HEK293 (cell line): ENCODE measurements around the gene TLL2.

Experiments used
- BCL11A ChIP-seq: fragments of 450-650 bp; formaldehyde crosslinking; IDR thresholded peaks from 2 replicates; pipeline ENCODE4 v1.5.1; 2016; ENCODE audit warnings: low read depth, missing biosample characterization, missing genetic modification characterization
- HOXA7 ChIP-seq: sonication (generic); formaldehyde crosslinking; IDR thresholded peaks from 2 replicates; pipeline ENCODE4 v1.8.1; 2022; ENCODE audit warnings: missing genetic modification reagents, borderline replicate concordance
- TCF7L2 ChIP-seq: IDR thresholded peaks from 2 replicates; pipeline ENCODE4 v1.6.1; 2011; ENCODE audit warnings: low read depth, mild to moderate bottlenecking, inconsistent platforms, low read length, moderate library complexity, borderline replicate concordance
- ZFP41 ChIP-seq: fragments of 450-650 bp; formaldehyde crosslinking; IDR thresholded peaks from 2 replicates; pipeline ENCODE4 v1.5.1; 2016; ENCODE audit warnings: missing biosample characterization, missing genetic modification characterization, borderline replicate concordance
- ZNF112 ChIP-seq: fragments of 450-650 bp; formaldehyde crosslinking; IDR thresholded peaks from 2 replicates; pipeline ENCODE4 v1.5.0; 2017; ENCODE audit warnings: missing biosample characterization, missing genetic modification characterization
- ZNF132 ChIP-seq: fragments of 450-650 bp; formaldehyde crosslinking; IDR thresholded peaks from 2 replicates; pipeline ENCODE4 v1.5.1; 2017; ENCODE audit warnings: missing biosample characterization, missing genetic modification characterization, borderline replicate concordance
- ZNF24 ChIP-seq: fragments of 450-650 bp; formaldehyde crosslinking; IDR thresholded peaks from 2 replicates; pipeline ENCODE4 v1.5.1; 2016; ENCODE audit warnings: missing biosample characterization, missing genetic modification characterization
- ZNF394 ChIP-seq: fragments of 450-650 bp; formaldehyde crosslinking; IDR thresholded peaks from 2 replicates; pipeline ENCODE4 v1.5.1; 2016; ENCODE audit warnings: missing biosample characterization, missing genetic modification characterization, mild to moderate bottlenecking, moderate library complexity, borderline replicate concordance
- ZNF747 ChIP-seq: fragments of 450-650 bp; formaldehyde crosslinking; IDR thresholded peaks from 2 replicates; pipeline ENCODE4 v1.5.1; 2016; ENCODE audit warnings: missing biosample characterization, missing genetic modification characterization
- TF ChIP-seq, protein P1 (sequence below): fragments of 450-650 bp; formaldehyde crosslinking; IDR thresholded peaks from 2 replicates; pipeline ENCODE4 v1.5.1; 2017; ENCODE audit warnings: missing biosample characterization, missing genetic modification characterization
- TF ChIP-seq, protein P2 (sequence below): fragments of 450-650 bp; formaldehyde crosslinking; IDR thresholded peaks from 2 replicates; pipeline ENCODE4 v1.5.1; 2016; ENCODE audit warnings: missing biosample characterization, missing genetic modification characterization
- TF ChIP-seq, protein P3 (sequence below): fragments of 450-650 bp; formaldehyde crosslinking; IDR thresholded peaks from 2 replicates; pipeline ENCODE4 v1.5.1; 2016; ENCODE audit warnings: missing biosample characterization, missing genetic modification characterization

DNA sequence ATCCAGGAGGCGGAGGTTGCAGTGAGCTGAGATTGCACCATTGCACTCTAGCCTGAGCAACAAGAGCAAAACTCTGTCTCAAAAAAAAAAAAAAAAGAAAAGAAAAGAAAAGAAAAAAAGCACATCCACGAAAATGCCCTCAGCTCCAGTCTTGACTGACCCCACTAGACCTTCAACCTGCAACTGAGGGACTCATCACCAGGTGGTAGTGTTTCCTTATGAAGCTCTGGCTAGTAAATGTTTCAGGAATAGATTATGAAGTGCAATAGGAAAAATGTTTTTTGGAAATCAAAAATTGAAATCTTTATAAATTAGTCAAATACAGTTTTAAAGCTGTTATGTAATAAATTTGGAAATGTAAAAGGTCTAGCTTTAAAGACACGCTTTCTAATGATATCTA lies 22.4 kb downstream of the TLL2 start:
- no peak for TF ChIP-seq ZNF132
- no peak for TF ChIP-seq ZFP41
- TF ChIP-seq, protein P1, sequence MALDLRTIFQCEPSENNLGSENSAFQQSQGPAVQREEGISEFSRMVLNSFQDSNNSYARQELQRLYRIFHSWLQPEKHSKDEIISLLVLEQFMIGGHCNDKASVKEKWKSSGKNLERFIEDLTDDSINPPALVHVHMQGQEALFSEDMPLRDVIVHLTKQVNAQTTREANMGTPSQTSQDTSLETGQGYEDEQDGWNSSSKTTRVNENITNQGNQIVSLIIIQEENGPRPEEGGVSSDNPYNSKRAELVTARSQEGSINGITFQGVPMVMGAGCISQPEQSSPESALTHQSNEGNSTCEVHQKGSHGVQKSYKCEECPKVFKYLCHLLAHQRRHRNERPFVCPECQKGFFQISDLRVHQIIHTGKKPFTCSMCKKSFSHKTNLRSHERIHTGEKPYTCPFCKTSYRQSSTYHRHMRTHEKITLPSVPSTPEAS (tag by site-specific recombination), result no peak
- TF ChIP-seq ZNF24 (tag by site-specific recombination), result no peak
- TF ChIP-seq, protein P2, sequence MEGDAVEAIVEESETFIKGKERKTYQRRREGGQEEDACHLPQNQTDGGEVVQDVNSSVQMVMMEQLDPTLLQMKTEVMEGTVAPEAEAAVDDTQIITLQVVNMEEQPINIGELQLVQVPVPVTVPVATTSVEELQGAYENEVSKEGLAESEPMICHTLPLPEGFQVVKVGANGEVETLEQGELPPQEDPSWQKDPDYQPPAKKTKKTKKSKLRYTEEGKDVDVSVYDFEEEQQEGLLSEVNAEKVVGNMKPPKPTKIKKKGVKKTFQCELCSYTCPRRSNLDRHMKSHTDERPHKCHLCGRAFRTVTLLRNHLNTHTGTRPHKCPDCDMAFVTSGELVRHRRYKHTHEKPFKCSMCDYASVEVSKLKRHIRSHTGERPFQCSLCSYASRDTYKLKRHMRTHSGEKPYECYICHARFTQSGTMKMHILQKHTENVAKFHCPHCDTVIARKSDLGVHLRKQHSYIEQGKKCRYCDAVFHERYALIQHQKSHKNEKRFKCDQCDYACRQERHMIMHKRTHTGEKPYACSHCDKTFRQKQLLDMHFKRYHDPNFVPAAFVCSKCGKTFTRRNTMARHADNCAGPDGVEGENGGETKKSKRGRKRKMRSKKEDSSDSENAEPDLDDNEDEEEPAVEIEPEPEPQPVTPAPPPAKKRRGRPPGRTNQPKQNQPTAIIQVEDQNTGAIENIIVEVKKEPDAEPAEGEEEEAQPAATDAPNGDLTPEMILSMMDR (tag by site-specific recombination), result no peak
- no peak for TF ChIP-seq ZNF112 (tag by site-specific recombination)
- no peak for TF ChIP-seq TCF7L2
- TF ChIP-seq BCL11A (tag by site-specific recombination), result no peak
- no peak for TF ChIP-seq ZNF747 (tag by site-specific recombination)
- TF ChIP-seq, protein P3, sequence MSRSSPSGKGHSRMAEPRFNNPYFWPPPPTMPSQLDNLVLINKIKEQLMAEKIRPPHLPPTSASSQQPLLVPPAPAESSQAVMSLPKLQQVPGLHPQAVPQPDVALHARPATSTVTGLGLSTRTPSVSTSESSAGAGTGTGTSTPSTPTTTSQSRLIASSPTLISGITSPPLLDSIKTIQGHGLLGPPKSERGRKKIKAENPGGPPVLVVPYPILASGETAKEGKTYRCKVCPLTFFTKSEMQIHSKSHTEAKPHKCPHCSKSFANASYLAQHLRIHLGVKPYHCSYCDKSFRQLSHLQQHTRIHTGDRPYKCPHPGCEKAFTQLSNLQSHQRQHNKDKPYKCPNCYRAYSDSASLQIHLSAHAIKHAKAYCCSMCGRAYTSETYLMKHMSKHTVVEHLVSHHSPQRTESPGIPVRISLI (tag by site-specific recombination), result no peak
- no peak for TF ChIP-seq HOXA7 (CRISPR knock-in tag)
- TF ChIP-seq ZNF394 (tag by site-specific recombination), result no peak
